MM.1S (cell line): ENCODE results near the gene TRDN.

Source experiments
- EZH2 ChIP-seq: fragments of 300-600 bp; sonication (generic); optimal IDR thresholded peaks from 2 replicates; pipeline ENCODE3; 2017; ENCODE audit warnings: low read depth, mild to moderate bottlenecking, antibody characterized with exemption, low read length, mixed read lengths
- EZH2phosphoT487 ChIP-seq: fragments of 300-600 bp; sonication (generic); IDR thresholded peaks from 2 replicates; pipeline ENCODE4 v1.6.1; 2018; ENCODE audit warnings: antibody characterized with exemption, low read length
- TF ChIP-seq, protein P1 (sequence below): fragments of 300-600 bp; sonication (generic); IDR thresholded peaks from 2 replicates; pipeline ENCODE4 v1.5.1; 2016; ENCODE audit warnings: antibody characterized with exemption, low read length, mixed read lengths

DNA sequence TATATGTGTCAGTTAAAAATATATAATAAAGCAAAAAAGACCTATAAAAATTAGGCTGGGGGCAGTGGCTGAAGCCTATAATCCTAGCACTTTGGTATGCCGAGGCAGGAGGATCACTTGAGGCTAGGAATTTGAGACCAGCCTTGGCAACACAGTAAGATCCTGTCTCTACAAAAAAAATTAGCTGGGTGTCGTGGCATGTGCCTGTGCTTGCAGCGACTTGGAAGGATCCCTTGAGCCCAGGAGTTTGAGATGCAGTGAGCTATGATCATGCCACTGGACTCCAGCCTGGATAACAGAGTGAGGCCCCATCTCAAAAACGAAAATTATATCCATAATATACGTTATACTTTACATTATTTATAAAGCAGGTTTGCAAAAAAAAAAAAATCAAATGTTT is 20.7 kb downstream of the TRDN start:
- TF ChIP-seq, protein P1, sequence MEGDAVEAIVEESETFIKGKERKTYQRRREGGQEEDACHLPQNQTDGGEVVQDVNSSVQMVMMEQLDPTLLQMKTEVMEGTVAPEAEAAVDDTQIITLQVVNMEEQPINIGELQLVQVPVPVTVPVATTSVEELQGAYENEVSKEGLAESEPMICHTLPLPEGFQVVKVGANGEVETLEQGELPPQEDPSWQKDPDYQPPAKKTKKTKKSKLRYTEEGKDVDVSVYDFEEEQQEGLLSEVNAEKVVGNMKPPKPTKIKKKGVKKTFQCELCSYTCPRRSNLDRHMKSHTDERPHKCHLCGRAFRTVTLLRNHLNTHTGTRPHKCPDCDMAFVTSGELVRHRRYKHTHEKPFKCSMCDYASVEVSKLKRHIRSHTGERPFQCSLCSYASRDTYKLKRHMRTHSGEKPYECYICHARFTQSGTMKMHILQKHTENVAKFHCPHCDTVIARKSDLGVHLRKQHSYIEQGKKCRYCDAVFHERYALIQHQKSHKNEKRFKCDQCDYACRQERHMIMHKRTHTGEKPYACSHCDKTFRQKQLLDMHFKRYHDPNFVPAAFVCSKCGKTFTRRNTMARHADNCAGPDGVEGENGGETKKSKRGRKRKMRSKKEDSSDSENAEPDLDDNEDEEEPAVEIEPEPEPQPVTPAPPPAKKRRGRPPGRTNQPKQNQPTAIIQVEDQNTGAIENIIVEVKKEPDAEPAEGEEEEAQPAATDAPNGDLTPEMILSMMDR, result no peak
- TF ChIP-seq EZH2phosphoT487, result no peak
- no peak for TF ChIP-seq EZH2
